HFF-Myc (cell line): Measurements from ENCODE around the gene CELSR2.

ENCODE experiments used
- DNase-seq: peaks from one replicate; pipeline ENCODE4 v3.0.0-alpha.2; 2011; ENCODE audit warnings: low read depth; ENCODE audit errors: extremely low read depth
- H3K4me3 ChIP-seq: replicated peaks from 2 replicates; pipeline ENCODE4 v1.5.1; 2011; ENCODE audit warnings: low read depth, mild to moderate bottlenecking, control low read depth, low read length
- TF ChIP-seq, protein P1 (sequence below): IDR thresholded peaks from 2 replicates; pipeline ENCODE4 v1.5.1; 2012; ENCODE audit warnings: mild to moderate bottlenecking, low read depth, low read length, control low read depth; ENCODE audit errors: missing control alignments

Gene CELSR2

GRCh38 chr1:109248797-109249629 lies at the start of gene CELSR2:
Gene CELSR2, plus strand, starts transcription at chr1:109249539. Its CDS starts 541 bp downstream, at chr1:109250080.
- no peak for DNase-seq
- H3K4me3 ChIP-seq, result peak within 1 kb of the TSS; percentile 32
- TF ChIP-seq, protein P1, sequence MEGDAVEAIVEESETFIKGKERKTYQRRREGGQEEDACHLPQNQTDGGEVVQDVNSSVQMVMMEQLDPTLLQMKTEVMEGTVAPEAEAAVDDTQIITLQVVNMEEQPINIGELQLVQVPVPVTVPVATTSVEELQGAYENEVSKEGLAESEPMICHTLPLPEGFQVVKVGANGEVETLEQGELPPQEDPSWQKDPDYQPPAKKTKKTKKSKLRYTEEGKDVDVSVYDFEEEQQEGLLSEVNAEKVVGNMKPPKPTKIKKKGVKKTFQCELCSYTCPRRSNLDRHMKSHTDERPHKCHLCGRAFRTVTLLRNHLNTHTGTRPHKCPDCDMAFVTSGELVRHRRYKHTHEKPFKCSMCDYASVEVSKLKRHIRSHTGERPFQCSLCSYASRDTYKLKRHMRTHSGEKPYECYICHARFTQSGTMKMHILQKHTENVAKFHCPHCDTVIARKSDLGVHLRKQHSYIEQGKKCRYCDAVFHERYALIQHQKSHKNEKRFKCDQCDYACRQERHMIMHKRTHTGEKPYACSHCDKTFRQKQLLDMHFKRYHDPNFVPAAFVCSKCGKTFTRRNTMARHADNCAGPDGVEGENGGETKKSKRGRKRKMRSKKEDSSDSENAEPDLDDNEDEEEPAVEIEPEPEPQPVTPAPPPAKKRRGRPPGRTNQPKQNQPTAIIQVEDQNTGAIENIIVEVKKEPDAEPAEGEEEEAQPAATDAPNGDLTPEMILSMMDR, result no peak

GRCh38 chr1:109199710-109200109 lies 49.6 kb upstream of the CELSR2 start:
- TF ChIP-seq, protein P1, result no peak
- no peak for DNase-seq
- no peak overlapping the region for H3K4me3 ChIP-seq

GRCh38 chr1:109201123-109201703 lies 48.1 kb upstream of the CELSR2 start:
- H3K4me3 ChIP-seq, result no peak overlapping the region
- peak; percentile 51 for DNase-seq
- TF ChIP-seq, protein P1, result peak; percentile 84

DNA sequence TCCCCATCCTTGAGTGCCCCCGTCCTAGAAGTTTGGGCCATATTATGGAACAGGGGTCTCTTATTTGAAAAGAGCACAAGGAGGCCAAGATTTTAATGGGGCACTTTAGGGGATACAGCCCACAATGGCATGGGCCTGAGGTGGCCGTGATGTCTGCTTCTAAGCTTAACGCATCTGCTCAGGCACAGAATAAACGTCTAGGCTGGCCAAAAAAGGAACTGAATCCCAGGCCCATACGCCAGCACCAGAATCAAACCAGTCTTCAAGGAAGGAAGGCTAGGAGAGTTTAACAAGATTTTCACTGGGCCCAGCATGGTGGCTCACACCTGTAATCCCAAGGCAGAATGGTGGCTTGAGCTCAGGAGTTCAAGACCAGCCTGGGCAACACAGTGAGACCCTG lies 44.9 kb upstream of the CELSR2 start:
- DNase-seq, result no peak
- TF ChIP-seq, protein P1, result no peak
- no peak overlapping the region for H3K4me3 ChIP-seq

DNA sequence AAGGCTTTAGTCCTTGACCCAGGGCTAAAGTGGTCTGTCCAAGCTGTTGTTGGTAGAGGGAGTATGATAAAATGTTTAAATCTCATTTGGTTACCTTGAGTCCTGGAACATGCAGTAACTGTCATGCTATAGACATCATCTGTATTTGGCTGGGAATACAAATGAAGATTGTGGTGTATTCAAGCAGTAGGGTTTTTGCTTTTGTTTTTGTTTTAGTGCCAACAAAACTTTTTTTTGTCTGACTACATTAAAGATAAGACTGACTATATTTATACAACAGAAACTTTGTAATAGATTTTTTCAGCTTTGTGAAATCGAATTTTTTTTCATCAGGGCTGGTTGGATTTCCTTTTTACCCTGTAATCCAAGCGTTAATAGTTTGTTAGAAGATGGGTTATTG lies 43.0 kb upstream of the CELSR2 start:
- TF ChIP-seq, protein P1, result no peak
- no peak for DNase-seq
- no peak overlapping the region for H3K4me3 ChIP-seq

GRCh38 chr1:109207467-109208103 lies 41.8 kb upstream of the CELSR2 start:
- TF ChIP-seq, protein P1, result no peak
- no peak for DNase-seq
- no peak overlapping the region for H3K4me3 ChIP-seq
